ENCODE data around the gene TAF5L. TPM values are rescaled to one million over a fixed set of nuclear protein-coding genes. Genes with fewer than 3 reads are reported as not detected.

The TAF5L gene
- total RNA-seq, 1 experiment from 2014 or later = 16.4 TPM

GRCh38 chr1:229643996-229644745 lies 18.2 kb upstream of the TAF5L start:
- H3K27me3 ChIP-seq (ENCODE audit: insufficient read depth, low read depth) = no peaks in the 10 kb centered on the region
- DNase-seq = peak in 1 of 2 experiments; percentile 49
- ChIA-PET CTCF (no interaction called here), POLR2A (ENCODE audit: unreplicated experiment) (no interaction called here)
- no peak overlapping the region for H3K4me3 ChIP-seq
- no peak overlapping the region for H2AFZ ChIP-seq
- no TSS peak for BruUV-seq (replicated peaks)
- TF ChIP-seq CTCF (conservative IDR thresholded peaks at IDR 0.05) = no peak
- TF ChIP-seq EZH2 (IDR thresholded peaks at IDR 0.05; ENCODE audit: low read depth) = no peak
- H3K36me3 ChIP-seq (ENCODE audit: low read depth) = peaks cover 16% of the 10 kb centered on the region; the same call in 1 of the 2 replicates
- H3K27ac ChIP-seq = no peak overlapping the region
- peaks cover 10% of the 10 kb centered on the region; the same call in 1 of the 2 replicates for H3K79me2 ChIP-seq (ENCODE audit: low read depth)
- peaks cover 17% of the 10 kb centered on the region for H4K20me1 ChIP-seq (ENCODE audit: insufficient read depth)
- no peaks in the 10 kb centered on the region for H3K9me2 ChIP-seq (ENCODE audit: insufficient read depth)
- no peak overlapping the region for H3K4me2 ChIP-seq
- H3F3A ChIP-seq (ENCODE audit: insufficient read depth, low read depth) = no peaks in the 10 kb centered on the region
- intact Hi-C loops (cut with micrococcal nuclease; ENCODE audit: unreplicated experiment) = no loop called here
- peaks cover 9% of the 10 kb centered on the region; the same call in 1 of the 2 replicates for H3K4me1 ChIP-seq (replicated peaks; ENCODE audit: insufficient read depth)
- H3K9me3 ChIP-seq (ENCODE audit: insufficient read depth, low read depth) = no peaks in the 10 kb centered on the region

- H3K9me3 ChIP-seq (ENCODE audit: insufficient read depth, low read depth) = no peaks in the 10 kb centered on the region
- intact Hi-C loops (cut with micrococcal nuclease; ENCODE audit: unreplicated experiment) = no loop called here
- peaks cover 9% of the 10 kb centered on the region; the same call in 1 of the 2 replicates for H3K4me1 ChIP-seq (replicated peaks; ENCODE audit: insufficient read depth)
- H3K27me3 ChIP-seq (ENCODE audit: insufficient read depth, low read depth) = no peaks in the 10 kb centered on the region
- no peak overlapping the region for H2AFZ ChIP-seq
- peaks cover 10% of the 10 kb centered on the region; the same call in 1 of the 2 replicates for H3K79me2 ChIP-seq (ENCODE audit: low read depth)
- H3K36me3 ChIP-seq (ENCODE audit: low read depth) = peaks cover 4% of the 10 kb centered on the region; the same call in 1 of the 2 replicates
- POLR2A ChIA-PET (ENCODE audit: unreplicated experiment) = no interaction called here
- no peaks in the 10 kb centered on the region for H3F3A ChIP-seq (ENCODE audit: insufficient read depth, low read depth)
- H3K9me2 ChIP-seq (ENCODE audit: insufficient read depth) = no peaks in the 10 kb centered on the region
- peaks cover 17% of the 10 kb centered on the region for H4K20me1 ChIP-seq (ENCODE audit: insufficient read depth)
- no peak overlapping the region for H3K4me2 ChIP-seq
- DNase-seq = no peak
- CTCF ChIA-PET = no interaction called here
- H3K27ac ChIP-seq = no peak overlapping the region
- TF ChIP-seq CTCF (conservative IDR thresholded peaks at IDR 0.05) = no peak
- no peak overlapping the region for H3K4me3 ChIP-seq
- BruUV-seq (replicated peaks) = no TSS peak
Measured at GRCh38 chr1:229642970-229643369, 17.0 kb upstream of the TAF5L start.

- no peaks in the 10 kb centered on the region for H3K9me2 ChIP-seq (ENCODE audit: insufficient read depth)
- peaks cover 9% of the 10 kb centered on the region; the same call in 1 of the 2 replicates for H3K4me1 ChIP-seq (replicated peaks; ENCODE audit: insufficient read depth)
- no peak overlapping the region for H3K4me2 ChIP-seq
- intact Hi-C loops (cut with micrococcal nuclease; ENCODE audit: unreplicated experiment) = no loop called here
- POLR2A ChIA-PET (ENCODE audit: unreplicated experiment) = no interaction called here
- no peaks in the 10 kb centered on the region for H3F3A ChIP-seq (ENCODE audit: insufficient read depth, low read depth)
- H3K4me3 ChIP-seq = no peak overlapping the region
- peaks cover 17% of the 10 kb centered on the region for H4K20me1 ChIP-seq (ENCODE audit: insufficient read depth)
- no peaks in the 10 kb centered on the region for H3K27me3 ChIP-seq (ENCODE audit: insufficient read depth, low read depth)
- no peaks in the 10 kb centered on the region; the same call in 1 of the 2 replicates for H3K36me3 ChIP-seq (ENCODE audit: low read depth)
- DNase-seq = no peak
- no peak overlapping the region for H2AFZ ChIP-seq
- peaks cover 10% of the 10 kb centered on the region; the same call in 1 of the 2 replicates for H3K79me2 ChIP-seq (ENCODE audit: low read depth)
- TF ChIP-seq EZH2 (IDR thresholded peaks at IDR 0.05; ENCODE audit: low read depth) = no peak
- no peak for TF ChIP-seq CTCF (conservative IDR thresholded peaks at IDR 0.05)
- BruUV-seq (replicated peaks) = no TSS peak
- no peak overlapping the region for H3K27ac ChIP-seq
- CTCF ChIA-PET = no interaction called here
- no peaks in the 10 kb centered on the region for H3K9me3 ChIP-seq (ENCODE audit: insufficient read depth, low read depth)
Measured at GRCh38 chr1:229642376-229642775, 16.5 kb upstream of the TAF5L start.

Measured in PC-9 (cell line).